ENCODE results near the gene FIG4.
"Not testable (repeated sequence)": the region's sequence is repeated elsewhere in the genome, so short reads cannot be mapped to it uniquely, and the experiment has no call there.

The FIG4 gene

DNA sequence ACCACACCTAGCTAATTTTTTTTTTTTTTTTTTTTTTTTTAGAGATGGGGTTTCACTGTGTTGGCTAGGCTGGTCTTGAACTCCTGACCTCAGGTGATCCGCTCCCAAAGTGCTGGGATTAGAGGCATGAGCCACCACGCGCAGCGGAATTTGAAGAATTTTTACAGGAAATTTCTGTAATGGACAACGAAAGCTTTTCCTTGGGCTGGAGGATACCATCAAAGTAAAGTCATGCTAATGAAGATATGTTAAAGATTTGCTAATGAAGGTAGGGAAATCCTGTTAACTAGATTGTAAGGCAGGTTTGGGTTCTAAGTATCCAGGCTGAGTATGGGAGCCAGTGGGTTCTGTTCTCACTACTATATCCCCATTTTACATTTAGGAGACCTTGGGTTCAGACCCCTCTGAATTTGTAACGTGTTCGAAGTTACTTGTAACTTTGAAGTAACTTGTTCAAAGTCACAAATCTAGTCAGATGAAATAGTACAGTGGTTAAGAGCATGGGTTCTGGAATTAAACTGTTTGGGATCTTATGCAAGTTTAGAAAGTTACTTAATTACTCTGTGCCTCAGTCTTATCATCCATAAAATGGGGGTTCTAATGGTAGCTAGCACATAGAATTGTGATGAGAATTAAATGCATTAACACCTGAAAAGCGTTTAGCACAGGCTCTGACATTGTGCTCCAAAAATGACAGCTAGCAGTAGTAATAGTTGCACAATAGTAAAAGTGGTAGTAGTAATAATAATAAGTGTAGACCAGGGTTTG lies 163.6 kb downstream of the FIG4 start:
- no peak for DNase-seq (ENCODE audit: low read depth)

GRCh38 chr6:109855476-109856040 lies 164.5 kb downstream of the FIG4 start:
- DNase-seq (ENCODE audit: low read depth) = not testable (repeated sequence)

GRCh38 chr6:109861946-109862345 lies 170.8 kb downstream of the FIG4 start:
- DNase-seq (ENCODE audit: low read depth) = no peak

DNA sequence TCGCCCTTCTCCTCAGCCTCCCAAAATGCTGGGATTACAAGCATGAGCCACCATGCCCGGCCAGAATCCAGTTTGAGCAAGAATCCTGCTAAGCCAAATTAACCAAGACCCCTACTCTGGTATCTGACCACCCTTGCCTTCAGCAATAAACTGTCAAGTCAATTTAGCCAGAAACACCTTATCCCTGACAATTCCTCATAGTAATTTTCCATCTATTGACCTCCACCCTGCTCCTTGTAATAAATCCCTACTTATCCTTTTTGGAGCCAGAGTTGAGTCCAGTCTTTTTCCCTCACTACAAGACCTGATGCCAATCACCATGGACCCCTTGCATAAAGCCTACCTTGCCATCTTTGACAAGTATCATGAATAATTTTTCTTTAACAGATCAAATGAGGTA lies 173.0 kb downstream of the FIG4 start:
- no peak for DNase-seq (ENCODE audit: low read depth)

DNA sequence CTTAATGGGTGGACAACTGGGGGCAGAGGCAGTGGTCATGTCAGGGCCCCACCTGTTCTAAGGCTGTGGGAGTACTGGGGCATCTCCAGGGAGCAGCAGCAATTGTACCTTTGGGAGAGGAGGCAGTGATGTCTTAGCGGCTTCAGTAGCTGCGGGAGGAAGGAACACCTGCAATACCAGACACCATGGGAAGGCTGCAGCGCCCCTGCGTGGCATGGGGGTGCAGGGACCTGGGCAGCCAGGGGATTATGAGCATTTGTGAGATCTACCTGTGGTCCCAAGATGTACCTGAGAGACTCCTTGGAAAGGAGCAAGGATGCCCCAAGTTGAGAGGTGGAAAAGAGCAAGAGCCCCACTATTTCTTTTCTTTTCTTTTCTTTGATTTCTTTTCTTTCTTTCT lies 174.9 kb downstream of the FIG4 start:
- no peak for DNase-seq (ENCODE audit: low read depth)

DNA sequence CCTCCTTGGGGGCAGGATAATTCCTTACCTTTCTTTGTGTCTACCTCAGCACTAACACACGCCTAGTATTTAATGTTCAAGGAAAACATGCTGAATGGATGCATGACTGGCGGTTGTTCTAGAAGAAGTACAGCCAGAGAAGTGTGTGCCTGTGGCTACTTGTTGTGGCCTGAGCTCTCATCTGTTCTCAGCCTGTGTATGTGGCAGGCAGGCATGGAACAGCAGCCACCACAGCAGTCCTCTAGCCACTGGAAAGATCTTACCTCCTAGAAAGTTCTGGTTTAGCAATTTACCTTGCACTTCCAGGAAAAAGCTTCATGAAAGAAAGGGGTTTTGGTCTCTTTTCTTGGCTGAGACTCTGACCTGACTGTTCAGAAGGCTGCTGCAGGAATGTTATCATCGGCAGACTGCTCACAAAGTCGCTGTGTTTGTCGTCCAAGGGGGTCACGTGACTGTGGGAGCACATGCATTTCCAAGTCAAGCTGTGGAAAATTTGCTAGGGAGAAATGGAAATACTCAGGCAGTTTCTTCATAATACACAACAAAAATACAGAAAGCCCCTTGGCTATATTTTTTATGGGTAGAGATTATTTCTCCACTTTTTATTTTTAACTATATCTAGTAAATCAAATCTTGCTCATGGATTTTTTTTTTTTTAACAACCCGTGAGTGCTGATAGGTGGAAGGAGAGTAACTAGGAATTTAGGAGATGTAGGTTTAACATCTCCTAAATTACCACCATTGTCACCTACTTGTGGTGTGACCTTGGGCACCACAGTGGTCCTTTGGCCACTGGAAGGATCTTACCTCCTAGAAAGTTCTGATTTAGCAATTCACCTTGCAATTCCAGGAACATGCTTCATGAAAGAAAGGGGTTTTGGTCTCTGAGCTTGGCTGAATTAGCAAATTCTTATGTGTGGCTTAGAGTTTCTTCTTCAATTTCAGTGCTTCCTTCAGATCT lies 176.2 kb downstream of the FIG4 start:
- no peak for DNase-seq (ENCODE audit: low read depth)

DNA sequence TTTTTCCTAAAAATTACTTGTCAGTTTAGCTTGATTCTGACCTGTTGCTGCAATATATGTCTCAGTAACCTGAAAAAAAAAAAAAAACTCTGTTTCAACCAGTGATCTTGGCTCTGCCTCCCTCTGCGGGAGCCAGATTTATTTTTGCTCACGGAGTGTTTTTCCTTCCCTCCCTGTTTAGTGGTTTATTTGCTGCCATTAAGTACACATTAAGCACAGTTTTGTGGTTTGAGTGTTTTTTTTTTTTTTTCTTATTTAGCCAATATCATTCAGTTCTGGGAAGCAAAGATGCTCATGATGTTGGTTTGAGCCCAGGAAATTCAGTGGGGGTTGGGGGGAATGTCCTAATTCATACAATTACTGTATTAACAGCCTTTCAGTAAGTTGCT lies 176.9 kb downstream of the FIG4 start:
- DNase-seq (ENCODE audit: low read depth) = no peak

DNA sequence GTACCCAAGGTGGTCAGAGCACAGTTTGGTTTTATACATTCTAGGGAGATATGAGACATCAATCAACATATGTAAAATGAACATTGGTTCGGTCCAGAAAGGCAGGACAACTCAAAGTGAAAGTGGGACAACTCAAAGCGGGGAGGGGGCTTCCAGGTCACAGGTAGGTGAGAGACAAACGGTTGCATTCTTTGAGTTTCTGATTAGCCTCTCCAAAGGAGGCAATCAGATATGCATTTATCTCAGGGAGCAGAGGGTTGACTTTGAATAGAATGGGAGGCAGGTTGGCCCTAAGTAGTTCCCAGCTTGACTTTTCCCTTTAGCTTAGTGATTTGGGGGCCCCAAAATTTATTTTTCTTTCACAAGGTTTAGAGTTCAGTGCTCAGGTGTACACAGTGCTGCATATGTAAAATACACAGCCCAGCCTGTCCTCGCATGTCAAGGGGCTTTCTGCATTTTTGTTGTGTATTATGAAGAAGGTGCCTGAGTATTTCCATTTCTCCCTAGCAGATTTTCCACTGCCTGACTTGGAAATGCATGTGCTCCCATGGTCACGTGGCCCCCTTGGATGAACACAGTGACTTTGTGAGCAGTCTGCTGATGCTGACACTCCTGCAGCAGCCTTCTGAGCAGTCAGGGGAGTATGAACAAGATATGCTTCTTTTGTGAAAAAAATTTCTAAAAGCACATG lies 178.4 kb downstream of the FIG4 start:
- DNase-seq (ENCODE audit: low read depth) = not testable (repeated sequence)

- no peak for DNase-seq (ENCODE audit: low read depth)
These were observed 179.0 kb downstream of the FIG4 start for GRCh38 chr6:109870089-109870410.

- DNase-seq (ENCODE audit: low read depth) = no peak
These were observed 181.5 kb downstream of the FIG4 start for GRCh38 chr6:109872549-109872948.

GRCh38 chr6:109872968-109873545 lies 182.0 kb downstream of the FIG4 start:
- DNase-seq (ENCODE audit: low read depth) = no peak

GRCh38 chr6:109874086-109874485 lies 183.0 kb downstream of the FIG4 start:
- no peak for DNase-seq (ENCODE audit: low read depth)

DNA sequence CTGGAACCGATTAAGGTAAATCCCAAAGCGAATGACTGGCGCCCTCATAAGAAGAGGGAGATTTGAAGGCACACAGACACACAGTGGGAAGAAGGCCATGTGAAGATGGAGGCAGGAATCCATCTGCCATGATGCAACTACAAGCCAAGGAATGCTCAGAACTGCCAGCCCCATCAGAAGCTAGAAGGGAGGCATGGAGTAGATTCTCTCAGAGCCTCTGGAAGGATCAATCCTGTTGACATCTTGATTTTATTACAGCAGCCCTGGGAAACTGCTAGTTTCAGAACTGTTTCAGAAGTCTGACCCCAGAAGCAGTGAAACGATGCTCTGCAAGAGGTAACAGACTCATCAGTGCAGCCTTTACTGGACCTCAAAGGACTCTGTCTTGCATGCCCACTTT lies 183.5 kb downstream of the FIG4 start:
- DNase-seq (ENCODE audit: low read depth) = no peak

Data from stimulated activated CD4-positive, alpha-beta T cell treated with anti-CD3 and anti-CD28 coated beads, Interleukin-2, amount 100 ng/mL, for 4 hours (primary cell).